ENCODE results near the gene OARD1.

- peak; percentile 69 to 84 (median 77) for TF ChIP-seq CTCF (IDR thresholded peaks at IDR 0.05 in 2 of 3, conservative IDR thresholded peaks at IDR 0.05 in 1 of 3; ENCODE audit: control insufficient read depth in 2 of 3, extremely low read depth in 1 of 3, insufficient read depth in 1 of 3, low read depth in 3 of 3, low read length in 3 of 3)
- no peak for TF ChIP-seq PBX3 (IDR thresholded peaks at IDR 0.05; ENCODE audit: insufficient replicate concordance, low read depth, low read length)
- no peak for TF ChIP-seq HDAC2 (IDR thresholded peaks at IDR 0.05)
- no peak for TF ChIP-seq ZBTB11 (CRISPR knock-in tag; IDR thresholded peaks at IDR 0.05)
- TF ChIP-seq POLR2AphosphoS5 (IDR thresholded peaks at IDR 0.05; ENCODE audit: low read length): no peak
Measured at GRCh38 chr6:41039060-41039998, 32.8 kb downstream of the OARD1 start, which contains the start of gene UNC5CL.

All from GM12878 (cell line).